Fibroblast of gingiva (primary cell): Measurements from ENCODE around the gene EFL1.
A peak's percentile ranks its signal among the peaks of the same experiment; 100 is the strongest.

Source experiments
- DNase-seq: peaks from one replicate; pipeline ENCODE4 v3.0.0-alpha.2; 2011; ENCODE audit warnings: low read depth

EFL1 gene

DNA sequence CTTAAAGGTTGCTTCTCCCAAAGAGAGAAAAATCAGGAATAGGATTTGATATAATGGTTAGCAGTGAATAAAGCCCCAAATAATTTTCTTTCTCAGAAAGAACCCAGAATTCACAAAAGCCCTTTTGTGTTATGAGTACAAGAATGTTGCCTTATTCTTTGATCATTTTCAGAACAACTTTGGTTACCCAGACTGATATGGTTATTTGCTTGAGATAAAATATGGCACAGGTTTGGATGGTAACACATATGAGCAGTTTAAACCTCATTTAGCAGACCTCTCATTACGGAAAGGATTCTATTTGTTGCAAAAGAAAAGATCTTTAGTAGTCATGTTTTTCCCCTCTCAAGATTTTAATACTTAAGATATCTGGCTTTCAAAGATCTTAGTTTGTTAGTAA lies 111.9 kb downstream of the EFL1 start:
- DNase-seq = no peak

DNA sequence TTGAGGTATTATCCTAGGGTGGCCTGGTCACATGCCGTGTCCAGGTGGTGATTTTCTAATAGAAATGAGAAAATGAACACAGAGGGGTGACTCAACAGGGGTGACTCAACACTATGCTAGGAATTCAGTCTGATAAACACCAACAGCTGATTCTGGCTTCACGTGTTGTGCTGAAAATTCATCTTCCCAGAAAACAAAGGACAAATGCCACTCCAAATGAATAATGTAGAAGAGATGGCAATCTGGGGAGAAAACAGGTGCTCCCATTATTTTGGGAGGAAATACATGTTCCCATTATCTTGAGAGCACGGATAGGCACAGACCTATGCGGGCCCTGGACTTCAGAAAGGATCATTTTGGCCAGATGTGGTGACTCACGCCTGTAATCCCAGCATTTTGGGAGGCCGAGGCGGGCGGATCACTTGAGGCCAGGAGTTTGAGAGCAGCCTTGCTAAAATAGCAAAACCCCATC lies 115.5 kb downstream of the EFL1 start:
- peak; percentile 41 for DNase-seq

DNA sequence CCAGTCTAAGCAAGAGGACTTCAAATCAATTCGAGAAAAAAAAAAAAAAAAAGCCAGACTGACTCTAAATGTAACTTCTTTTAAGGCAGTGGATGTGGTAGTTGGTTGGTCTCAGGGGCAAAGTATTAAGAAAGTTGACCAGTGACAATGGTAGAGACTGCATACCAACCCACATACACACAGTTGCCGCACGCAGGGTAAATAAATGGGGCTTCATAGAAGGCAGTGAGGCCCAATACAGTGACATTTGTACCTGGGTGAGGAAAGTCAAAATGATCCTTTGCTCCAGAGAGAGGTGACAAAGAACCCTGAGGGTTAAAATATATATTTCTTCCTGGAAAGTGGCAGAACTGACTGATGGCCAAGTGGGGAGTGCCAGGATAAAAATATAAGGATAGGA lies 116.0 kb downstream of the EFL1 start:
- no peak for DNase-seq

DNA sequence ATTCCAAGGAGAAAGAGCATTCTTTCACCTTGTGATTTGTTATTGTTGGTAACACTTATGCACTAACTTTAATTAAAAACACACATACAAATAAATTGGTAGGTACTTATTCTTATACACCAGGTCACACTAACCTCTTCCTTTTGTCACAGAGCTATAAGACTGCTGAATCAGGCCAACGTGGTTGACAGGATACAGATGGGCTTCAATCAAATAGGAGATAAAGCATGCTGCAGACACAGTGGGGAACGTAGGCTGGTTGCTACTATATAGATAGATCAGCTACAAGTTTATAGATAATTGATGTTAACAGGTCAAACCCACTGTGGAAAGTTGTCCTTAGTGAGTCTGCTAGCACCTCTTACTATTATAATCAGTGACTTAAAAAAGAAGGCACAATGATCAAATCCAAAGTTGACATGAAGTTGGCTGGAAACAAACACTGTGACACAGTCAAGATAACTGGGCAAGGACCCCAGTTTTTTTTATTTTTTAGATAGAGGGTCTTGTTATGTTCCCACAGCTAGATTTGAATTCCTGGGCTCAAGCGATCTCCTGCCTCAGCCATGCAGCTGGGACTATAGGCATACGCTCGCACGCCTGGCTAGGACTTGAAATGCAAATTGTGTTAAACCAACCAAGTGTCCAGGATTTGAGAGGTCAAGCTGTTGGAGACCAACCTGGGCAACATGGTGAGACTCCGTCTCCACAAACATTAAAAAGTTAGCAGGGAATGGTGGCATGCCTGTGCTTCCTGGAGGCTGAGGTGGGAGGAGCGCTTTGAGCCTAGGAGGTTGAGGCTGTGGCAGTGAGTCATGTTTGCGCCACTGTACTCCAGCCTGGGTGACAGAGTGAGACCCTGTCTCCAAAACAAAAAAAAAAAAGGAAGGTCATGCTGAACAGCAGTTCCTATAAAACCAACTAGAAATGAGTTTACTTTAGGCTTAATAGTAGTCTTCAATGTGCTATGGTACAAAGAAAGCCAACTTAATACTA lies 118.8 kb downstream of the EFL1 start:
- no peak for DNase-seq

DNA sequence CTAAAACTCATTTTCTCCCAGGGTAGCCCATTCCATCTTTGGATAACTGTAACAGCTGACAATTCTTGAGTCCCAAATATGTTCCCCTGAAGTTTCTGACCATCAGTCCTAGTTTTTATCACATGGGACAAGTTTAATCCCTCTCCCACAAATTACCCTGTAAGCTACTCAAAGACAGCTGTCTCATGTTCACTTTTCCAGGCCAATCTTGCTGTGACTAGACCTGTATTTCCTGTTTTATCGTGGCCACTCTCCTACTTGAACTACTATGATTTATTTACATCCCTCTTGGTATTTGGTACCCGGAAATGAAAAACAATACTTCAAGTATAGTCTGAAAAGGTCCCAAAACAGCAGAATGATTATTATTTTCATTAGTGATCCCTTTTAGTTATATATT lies 121.6 kb downstream of the EFL1 start:
- no peak for DNase-seq

DNA sequence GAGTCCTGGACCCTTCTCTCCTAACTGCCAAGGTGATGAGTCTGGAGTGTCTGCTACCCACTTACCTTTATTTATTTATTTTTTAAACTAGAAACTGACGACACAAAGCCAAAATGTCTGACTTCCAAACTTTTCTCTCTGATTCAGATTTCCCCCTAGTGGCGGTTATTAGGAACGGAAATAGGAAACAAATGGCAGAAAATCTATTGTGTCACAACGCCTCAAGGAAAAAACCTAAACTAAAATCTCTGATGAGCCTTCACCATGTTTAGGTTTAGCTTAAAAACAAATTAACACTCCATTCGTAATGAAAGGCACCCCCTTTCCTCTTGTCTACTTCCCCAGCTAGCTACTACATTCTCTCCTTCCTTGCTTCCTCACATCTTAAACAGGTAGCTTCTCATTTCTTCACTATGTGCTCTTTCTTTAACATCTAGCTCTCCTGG lies 122.7 kb downstream of the EFL1 start:
- peak; percentile 51 for DNase-seq

DNA sequence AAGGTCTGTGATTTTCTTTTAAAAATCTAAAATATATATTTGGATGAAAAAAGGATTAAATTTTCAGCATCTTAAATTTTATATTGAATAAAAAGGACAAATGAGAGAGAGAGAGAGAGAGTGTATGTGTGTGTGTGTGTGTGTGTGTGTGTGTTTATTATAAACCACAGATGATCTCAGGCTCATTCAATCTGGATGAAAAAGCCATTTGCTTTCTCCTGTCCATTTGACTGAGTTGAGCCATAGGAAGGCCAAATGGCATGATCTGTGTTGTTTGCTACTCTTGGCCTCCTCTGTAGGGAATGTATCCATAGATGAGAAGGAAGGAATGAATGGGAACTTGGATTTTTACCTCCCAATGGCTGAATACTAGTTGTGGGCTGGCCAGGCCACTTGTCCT lies 124.2 kb downstream of the EFL1 start:
- no peak for DNase-seq

DNA sequence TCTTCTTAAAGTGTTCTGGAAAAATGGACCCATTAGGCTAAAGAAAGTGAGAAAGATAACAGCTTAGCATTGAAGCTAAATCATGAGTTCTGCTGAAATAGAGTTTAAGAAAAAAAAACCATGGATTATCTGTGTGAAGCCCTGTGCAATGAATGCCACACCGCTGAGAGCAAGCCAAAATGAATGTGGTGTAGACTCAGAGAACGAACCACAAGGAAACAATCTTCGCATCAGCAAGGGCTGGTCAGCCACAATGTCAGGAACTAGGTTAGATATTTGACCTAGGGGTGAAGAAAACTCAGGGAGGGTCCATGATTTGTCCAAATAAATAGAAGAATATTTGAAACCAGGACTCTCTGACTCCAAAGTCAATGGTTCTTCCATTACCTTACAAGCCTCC lies 125.3 kb downstream of the EFL1 start:
- DNase-seq = no peak

DNA sequence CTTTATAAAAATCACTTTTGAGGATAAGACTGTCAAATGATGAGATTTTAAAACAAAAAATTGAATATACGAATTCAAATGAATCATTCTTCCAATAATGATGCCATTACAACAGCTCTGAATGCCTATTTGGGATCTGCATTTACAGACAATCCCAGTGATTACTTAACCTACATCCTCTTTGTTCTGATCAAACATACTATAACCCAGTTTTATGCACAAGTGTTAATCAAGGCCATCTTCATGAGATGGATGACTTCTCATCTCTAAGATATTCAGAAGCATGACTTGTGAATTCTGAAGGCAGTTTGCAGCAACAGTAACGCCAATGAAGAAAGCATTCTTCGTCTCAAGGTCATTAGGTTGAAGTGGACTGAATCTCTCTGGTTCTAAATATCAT lies 126.4 kb downstream of the EFL1 start:
- DNase-seq = no peak

DNA sequence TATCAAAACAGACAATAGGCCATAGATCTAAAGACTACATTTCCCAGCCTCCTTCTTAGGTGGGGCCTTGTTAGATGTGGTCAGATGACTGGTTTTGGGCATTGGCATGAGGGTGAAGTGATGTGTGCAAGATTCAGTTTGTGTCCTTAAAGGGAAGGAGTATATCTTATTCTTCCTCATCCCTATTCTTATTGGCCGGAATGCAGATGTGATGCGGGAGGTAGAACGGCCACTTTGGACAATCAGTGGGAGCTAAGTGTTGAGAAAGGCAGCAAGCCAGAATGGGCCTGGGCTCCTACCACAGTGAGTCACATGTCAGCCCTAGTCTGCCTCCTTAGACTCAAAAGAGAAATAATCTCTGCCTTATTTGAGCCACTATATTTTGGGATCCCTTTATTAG lies 126.9 kb downstream of the EFL1 start:
- DNase-seq = no peak

DNA sequence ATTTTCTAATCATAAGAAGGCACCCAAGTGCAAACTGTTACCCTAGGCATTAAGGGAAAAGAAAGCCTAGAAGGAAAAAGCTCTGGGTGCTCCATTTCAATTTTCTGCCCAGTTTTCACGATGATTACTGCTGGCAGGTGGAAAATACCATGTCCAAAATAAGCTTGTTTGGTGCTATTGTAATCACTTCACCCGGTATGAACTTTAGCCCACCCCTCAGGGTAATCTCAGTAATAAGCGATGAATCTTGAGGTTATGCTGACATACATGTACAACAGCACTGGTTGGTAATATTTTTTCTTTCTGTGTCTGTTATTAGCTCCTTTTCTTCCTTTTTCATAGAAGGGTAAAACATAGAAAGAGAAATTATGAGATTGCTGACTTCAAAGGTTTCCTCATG lies 128.1 kb downstream of the EFL1 start:
- DNase-seq = no peak

DNA sequence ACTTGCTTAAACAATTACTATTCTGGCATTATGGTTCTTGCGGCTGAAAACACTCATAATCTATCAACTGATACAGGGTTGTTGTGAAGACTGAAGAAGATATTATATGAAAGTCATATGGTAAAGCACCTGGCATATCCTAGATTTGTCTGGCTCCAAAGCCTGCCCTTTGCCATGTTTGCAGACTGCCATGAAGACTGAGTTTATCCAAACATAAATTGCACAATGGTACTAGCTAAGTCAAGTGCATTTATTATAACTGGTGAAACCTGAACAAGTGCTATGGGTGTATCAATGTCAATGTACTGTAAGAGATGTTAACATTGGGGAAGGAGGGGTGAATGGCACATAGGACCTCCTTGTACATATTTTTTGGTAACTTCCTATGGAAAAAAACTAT lies 129.3 kb downstream of the EFL1 start:
- no peak for DNase-seq

DNA sequence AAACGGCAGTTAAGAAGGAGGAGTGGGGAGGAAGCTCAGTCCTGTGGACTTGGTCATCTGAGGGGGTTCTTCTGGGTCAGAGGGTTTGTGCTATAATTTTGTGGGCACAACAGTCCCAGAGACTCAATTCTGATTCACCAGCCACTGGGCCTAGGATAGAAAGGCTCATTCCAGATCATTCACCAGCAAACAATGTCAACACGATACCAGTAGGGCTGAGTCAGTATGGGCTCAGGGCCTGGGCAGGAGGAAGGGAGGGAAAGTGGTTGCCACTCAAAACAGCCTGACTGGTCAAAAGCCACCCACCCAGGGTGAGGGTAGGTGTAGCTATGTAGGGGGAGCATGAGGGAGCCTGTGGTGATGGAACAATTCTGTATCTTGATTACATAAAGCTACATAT lies 129.8 kb downstream of the EFL1 start:
- DNase-seq = peak; percentile 54

DNA sequence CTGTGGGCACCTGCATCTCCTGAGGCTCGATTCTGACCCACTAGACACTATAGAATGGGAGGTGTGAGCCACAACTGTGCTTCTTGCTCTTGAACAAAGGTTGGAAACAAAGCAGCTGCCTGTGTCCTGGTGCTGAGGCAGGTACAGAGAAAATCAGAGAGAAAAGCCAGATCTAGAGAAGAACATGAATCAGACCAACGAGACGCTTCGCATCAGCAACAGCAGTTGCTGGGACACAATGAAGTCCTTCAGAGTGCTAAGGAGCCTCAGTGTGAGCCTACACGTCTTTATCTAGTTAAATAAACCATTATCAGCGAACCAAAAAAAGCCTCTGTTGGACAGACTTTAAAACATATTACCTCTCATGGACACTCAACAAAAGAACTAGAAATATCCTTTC lies 130.4 kb downstream of the EFL1 start:
- no peak for DNase-seq

DNA sequence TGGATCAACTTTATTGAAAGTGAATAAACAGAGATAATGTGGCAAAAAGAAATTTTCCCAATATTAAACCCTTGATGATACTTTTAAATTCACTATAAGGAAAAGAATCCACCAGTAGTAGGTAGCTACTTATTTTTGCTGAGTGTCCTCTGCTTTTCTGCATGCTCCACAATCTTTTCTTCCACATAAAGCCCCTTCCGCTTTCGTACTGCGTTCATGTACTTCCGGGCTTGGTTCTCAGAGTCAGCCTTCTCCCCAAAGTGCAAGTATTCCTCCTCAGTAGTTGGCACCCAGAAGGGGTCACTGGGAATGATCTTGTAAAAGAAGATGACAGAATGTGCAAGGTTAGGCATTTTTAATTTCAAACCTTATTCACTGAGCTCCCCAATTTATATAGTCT lies 132.3 kb downstream of the EFL1 start:
- DNase-seq = no peak

DNA sequence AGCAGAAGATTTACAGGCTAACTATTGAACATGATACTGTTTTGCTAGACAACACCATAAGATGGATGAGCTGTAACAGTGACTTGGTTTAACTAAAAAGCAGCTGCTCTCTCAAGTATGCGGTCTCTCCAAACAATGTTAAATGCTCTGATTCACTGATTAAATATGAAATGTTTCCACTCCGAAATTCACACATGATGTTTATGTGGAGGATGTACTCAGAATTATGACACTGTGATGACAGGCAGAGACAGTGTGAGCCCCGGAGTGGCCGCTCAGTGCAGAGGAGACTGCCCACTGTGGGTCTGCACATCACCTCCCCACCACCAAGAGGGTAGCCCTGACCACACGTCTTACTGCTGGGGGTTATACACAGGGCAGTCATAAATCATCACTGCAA lies 132.8 kb downstream of the EFL1 start:
- DNase-seq = peak; percentile 70

DNA sequence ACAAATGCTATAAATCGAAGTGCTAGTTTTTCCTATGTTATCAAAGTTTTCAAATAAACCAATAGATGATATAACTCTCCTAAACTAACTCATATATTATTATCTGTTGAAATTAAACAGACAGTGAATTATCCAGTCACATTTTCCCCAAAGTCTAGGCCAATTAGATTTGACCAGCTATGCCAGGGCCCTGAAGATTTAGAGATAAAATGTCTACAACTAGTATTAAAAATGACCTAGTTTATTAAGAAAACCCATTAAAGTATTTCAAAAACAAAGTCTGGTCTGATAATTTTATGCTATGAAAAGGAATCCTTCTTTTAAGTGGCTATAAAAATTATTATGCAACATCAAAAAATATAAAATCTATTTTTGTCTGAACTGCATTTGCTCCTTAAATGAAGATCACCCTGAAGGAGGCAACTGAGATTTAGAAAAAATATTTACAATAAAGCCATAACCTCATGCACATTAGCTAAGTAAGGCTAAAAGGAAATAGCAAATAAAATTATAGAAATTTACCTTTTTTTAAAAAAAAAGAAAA lies 133.3 kb downstream of the EFL1 start:
- DNase-seq = no peak

DNA sequence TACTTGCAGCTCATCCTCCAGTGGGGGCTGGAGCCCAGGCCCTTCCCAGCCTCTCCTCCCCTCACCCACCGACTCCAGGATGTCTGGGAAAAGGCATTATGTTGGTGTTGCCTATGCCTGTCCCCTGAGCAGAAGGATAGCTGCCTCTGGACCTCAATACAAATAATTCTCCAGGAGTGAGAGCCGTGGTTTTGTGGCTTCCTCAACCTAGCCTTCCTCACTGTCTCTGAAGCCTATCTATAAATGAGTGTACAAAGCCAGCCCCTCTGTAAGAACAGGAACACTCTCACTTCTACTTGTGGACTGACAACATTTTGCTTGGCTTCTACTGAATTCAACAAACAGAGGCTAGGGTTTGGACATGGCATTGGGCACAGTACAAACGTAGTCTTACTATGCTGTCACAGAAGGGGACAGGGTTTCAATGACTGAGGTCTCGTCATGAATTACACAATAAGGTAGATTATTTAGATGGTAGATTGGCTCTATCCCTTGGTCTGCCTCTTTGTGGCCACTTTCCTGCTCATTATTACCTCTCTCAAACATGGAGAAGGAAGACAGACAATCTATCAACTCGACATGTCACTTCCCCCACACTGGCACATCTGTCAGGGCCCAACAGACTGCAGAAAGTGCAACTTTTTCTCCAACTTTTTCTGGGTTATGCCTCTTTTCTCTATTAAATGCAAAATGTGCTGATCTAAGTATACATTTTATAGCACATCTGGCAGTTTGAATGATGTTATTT lies 134.0 kb downstream of the EFL1 start:
- no peak for DNase-seq

DNA sequence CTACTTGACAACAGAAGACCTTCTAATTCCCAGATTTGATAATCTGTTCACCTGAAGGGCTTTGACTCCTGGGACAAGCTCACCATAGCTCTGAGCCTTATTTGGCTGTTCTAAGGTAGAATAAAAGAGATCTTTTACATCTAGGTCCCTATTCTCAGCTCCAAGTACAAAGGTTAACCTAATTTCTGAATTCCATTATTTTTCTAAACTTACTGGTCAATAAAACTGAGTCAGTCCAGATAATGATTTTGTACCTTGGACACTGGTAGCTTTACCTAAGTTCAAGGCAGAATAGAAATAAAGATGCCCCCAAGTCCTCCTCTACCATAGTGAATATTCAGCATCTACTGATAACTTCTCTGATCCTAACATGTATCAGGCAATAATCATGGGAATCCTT lies 135.0 kb downstream of the EFL1 start:
- no peak for DNase-seq

DNA sequence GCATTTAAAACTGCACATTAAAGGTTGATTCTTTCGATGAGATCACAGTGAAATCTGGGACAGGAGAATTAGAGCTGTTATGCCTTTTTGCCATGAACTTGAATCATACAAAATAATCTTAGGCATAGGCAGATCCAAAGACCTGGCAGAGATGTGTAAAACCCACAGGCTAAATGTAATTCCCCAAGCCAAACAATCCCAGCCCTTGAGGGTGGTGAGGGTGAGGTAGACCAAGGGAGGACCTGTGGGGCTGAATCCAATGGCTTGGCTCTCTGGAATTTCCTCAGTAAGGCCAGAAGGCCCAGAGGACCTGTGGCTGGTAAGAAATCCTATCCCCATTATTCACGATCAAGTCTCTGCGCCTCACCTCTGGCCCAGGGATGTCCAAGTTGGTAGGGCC lies 136.2 kb downstream of the EFL1 start:
- DNase-seq = no peak

DNA sequence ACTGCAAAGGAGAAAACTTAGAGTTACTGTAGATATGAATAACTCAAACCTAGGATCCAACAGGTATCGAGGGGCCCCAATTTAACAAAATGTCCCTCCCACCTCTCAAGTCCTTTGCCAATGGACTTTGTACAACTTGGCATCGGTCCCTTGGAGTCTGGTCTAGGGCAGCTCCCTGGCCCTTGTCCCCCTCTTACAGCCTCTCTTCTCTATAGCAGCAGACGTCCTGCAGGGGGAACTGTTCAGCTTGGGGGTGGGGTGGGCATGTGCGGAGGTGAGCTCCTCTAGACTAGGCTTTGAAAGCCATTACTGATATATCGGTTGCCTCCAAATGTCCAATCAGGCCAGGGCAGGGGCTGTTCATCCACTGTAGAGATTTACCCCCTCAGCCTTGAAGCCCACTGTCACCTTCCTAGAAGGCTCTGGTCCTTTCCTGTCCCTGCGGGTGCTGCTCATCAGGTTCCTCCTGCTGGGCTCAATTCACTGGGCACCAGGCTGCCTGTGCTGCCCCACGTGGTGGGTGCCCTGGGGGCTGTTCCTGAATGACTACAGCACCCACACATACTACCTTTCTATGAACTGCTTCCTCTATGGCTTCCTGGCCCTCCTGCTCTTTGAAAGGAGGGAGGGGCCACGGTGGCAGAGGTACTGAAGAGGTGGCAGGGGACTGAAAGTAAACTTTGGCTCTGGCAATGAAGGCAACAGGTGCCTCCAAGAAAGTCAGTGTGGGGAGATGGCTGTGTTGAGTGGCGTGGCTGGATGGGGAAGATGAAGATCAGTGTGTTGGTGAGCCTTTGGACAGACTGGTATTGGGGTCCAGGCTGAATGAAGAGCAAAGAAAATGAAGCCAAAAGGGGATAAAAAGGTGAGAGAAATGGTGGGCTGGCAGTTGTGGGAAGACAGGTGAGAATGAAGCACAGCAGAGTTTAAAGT lies 137.9 kb downstream of the EFL1 start:
- DNase-seq = no peak
